ENCODE results near the gene C1orf50.

Gene C1orf50

DNA sequence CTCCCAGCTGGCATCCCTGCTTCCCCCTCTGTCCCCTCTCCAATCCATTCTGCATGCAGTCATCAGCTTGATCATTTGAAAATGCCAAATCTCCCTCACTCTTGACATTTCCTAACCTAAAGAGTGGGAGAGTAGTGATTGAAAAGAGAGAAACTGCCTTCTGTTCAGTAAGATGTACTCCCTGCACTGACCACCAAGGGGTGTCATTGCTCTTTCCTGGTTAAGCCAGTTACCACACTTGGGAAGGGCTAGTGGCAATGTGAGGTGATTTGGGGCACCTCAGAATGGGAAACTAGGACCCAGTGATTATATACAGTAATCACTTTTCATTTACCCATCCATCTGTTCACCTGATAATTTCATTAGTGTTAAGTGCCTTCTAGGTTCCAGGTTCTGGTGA, 10.8 kb downstream of the C1orf50 start:
- Histone ChIP-seq H3K4me2 (no peak overlapping the region), H3K27me3 (no peaks in the 10 kb centered on the region), H4K20me1 (peaks cover 0 to 27% (median 16%) of the 10 kb centered on the region in 11 experiments; a peak in 12 of 22 replicates), H3K4me3 (no peak overlapping the region), H3K4me1 (peaks cover 0 to 22% (median 2%) of the 10 kb centered on the region in 10 experiments; a peak in 6 of 20 replicates), H3K9ac (no peak overlapping the region), H3K9me3 (replicated peaks in 1 of 11) (no peaks in the 10 kb centered on the region), H3K27ac (no peak overlapping the region), H3K36me3 (peaks cover 59 to 100% (median 90%) of the 10 kb centered on the region in 11 experiments)
- no peak for TF ChIP-seq Cebpa-rat (IDR thresholded peaks at IDR 0.05)

DNA sequence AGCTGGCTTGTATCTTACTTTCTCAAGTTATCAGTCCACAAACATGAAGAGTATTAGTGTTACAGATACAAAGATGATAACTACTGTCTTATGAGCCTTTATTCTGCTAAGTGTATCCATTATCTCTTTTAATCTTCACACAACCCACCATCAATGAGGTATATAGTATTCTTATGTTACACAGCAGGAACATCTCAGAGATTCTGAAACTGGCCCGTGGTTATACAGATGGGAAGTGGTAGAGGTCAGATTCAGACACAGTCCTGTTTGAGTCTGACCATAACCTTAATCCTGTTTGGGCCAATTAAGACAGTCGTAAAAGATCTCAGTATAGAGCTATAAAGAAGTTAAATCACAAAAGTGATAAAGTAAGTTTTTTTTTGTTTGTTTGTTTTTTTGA, 12.7 kb downstream of the C1orf50 start:
- H4K20me1 ChIP-seq, result peaks cover 0 to 28% (median 8%) of the 10 kb centered on the region in 11 experiments; a peak in 10 of 22 replicates
- H3K4me1 ChIP-seq, result peaks cover 3 to 26% (median 7%) of the 10 kb centered on the region in 10 experiments; a peak in 19 of 20 replicates
- peaks cover 51 to 90% (median 80%) of the 10 kb centered on the region in 11 experiments for H3K36me3 ChIP-seq
- H3K27ac ChIP-seq, result no peak overlapping the region
- TF ChIP-seq Cebpa-rat (IDR thresholded peaks at IDR 0.05), result no peak
- H3K9ac ChIP-seq, result no peak overlapping the region
- H3K4me3 ChIP-seq, result no peak overlapping the region
- H3K9me3 ChIP-seq (replicated peaks in 1 of 11), result no peaks in the 10 kb centered on the region
- H3K4me2 ChIP-seq, result no peak overlapping the region
- H3K27me3 ChIP-seq, result peaks cover 0 to 6% (median 0%) of the 10 kb centered on the region in 11 experiments; a peak in 4 of 22 replicates

DNA sequence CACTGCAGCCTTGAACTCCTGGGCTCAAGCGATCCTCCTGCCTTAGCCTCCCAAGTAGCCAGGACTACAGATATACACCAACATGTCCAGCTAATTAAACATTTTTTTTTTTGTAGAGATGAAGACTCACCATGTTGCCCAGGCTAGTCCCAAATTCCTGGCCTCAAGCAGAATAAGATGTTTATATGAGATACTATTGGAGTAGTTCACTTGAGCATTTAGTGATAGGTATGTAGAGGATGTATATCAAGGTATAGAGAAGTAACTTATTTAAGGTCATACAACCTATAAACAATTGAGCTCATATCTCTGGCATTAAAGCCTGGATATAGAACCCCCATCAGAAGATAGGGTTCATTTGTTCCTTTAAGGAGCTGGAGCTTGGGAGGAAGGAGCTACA, 13.1 kb downstream of the C1orf50 start:
- TF ChIP-seq Cebpa-rat (IDR thresholded peaks at IDR 0.05), result no peak
- H3K36me3 ChIP-seq, result peaks cover 46 to 86% (median 75%) of the 10 kb centered on the region in 11 experiments

DNA sequence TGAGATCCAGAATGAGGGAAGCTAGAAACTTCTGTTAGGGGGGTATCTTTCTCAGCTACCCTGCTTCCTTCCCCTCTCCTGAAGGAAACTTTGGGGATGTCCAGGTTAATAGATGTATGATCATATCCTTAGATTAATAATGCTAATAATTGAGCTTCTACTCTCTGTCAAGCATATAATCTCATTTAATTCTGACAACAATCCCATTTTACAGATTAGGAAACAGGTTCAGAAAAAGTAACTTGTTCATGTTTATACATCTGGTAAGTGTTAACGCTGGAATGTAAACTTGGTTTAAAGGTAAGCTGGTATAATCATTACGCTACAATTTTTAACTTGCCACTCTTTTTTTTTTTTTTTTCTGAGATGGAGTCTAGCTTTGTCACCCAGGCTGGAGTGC, 16.0 kb downstream of the C1orf50 start:
- no peak overlapping the region for H3K27ac ChIP-seq
- H3K27me3 ChIP-seq, result peaks cover 0 to 11% (median 0%) of the 10 kb centered on the region in 11 experiments; a peak in 4 of 22 replicates
- H3K9me3 ChIP-seq (replicated peaks in 1 of 11), result no peaks in the 10 kb centered on the region
- H4K20me1 ChIP-seq, result peaks cover 0 to 14% (median 0%) of the 10 kb centered on the region in 11 experiments; a peak in 6 of 22 replicates
- H3K4me2 ChIP-seq, result peak overlapping the region in 2 of 11 experiments; percentile 22 to 37; a peak in 2 of 22 replicates
- H3K4me1 ChIP-seq, result peaks cover 13 to 39% (median 20%) of the 10 kb centered on the region in 10 experiments
- peaks cover 18 to 56% (median 46%) of the 10 kb centered on the region in 11 experiments for H3K36me3 ChIP-seq
- TF ChIP-seq Cebpa-rat (IDR thresholded peaks at IDR 0.05), result no peak
- no peak overlapping the region for H3K4me3 ChIP-seq
- H3K9ac ChIP-seq, result no peak overlapping the region

More for the DNA sequence above, 13.1 kb downstream of the C1orf50 start:
- Histone ChIP-seq H3K9me3 (replicated peaks in 1 of 11) (no peaks in the 10 kb centered on the region), H3K4me3 (no peak overlapping the region), H3K4me2 (no peak overlapping the region), H3K27me3 (peaks cover 0 to 11% (median 0%) of the 10 kb centered on the region in 11 experiments; a peak in 4 of 22 replicates), H3K4me1 (peaks cover 7 to 31% (median 11%) of the 10 kb centered on the region in 10 experiments), H3K27ac (no peak overlapping the region), H4K20me1 (peaks cover 0 to 31% (median 8%) of the 10 kb centered on the region in 11 experiments; a peak in 9 of 22 replicates), H3K9ac (no peak overlapping the region)

DNA sequence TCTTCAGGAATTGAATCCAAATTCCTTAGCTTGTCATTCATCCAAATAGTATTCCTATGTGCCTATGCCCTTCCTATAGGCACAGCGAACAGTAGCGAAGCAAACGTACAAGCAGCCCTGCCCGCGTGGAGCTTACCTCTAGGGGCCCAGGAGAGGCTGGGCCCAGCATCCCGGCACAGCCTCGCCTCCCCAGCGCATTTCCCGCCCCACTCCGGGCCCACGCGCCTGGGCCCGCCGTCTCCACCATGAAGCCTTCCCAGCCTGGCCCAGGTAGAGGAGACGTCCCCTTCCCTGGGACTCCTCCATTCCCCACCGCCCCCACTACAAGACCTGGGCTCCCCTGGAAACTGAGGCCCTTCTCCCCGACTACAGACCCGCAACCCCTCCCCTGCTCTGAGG, 17.5 kb downstream of the C1orf50 start:
- H3K9ac ChIP-seq, result no peak overlapping the region
- no peaks in the 10 kb centered on the region for H3K9me3 ChIP-seq (replicated peaks in 1 of 11)
- peak overlapping the region in 1 of 10 experiments; percentile 32; a peak in 2 of 20 replicates for H3K4me3 ChIP-seq
- no peak for TF ChIP-seq Cebpa-rat (IDR thresholded peaks at IDR 0.05)
- peaks cover 0 to 14% (median 0%) of the 10 kb centered on the region in 11 experiments; a peak in 3 of 22 replicates for H4K20me1 ChIP-seq
- H3K27ac ChIP-seq, result 0 out of 22 replicates have a peak overlapping the region, but pooled peaks of 1 of the 11 experiments have one; percentile 11
- peak overlapping the region; percentile 66 to 83 (median 73); a peak in 20 of 22 replicates for H3K4me2 ChIP-seq
- peaks cover 0 to 11% (median 0%) of the 10 kb centered on the region in 11 experiments; a peak in 4 of 22 replicates for H3K27me3 ChIP-seq
- peaks cover 11 to 44% (median 35%) of the 10 kb centered on the region in 11 experiments for H3K36me3 ChIP-seq
- H3K4me1 ChIP-seq, result peaks cover 13 to 36% (median 20%) of the 10 kb centered on the region in 10 experiments

- Histone ChIP-seq H3K4me3 (peak within 1 kb of the TSS in 7 of 10 experiments; percentile 12 to 56 (median 28); a peak in 7 of 20 replicates), H3K4me1 (peaks cover 13 to 34% (median 20%) of the 10 kb centered on the region in 10 experiments), H3K27me3 (peaks cover 0 to 11% (median 0%) of the 10 kb centered on the region in 11 experiments; a peak in 4 of 22 replicates), H4K20me1 (peaks cover 0 to 14% (median 0%) of the 10 kb centered on the region in 11 experiments; a peak in 2 of 22 replicates), H3K9me3 (replicated peaks in 1 of 11) (no peaks in the 10 kb centered on the region), H3K36me3 (peaks cover 11 to 39% (median 29%) of the 10 kb centered on the region in 11 experiments), H3K4me2 (peak within 1 kb of the TSS; percentile 66 to 83 (median 73)), H3K27ac (peak within 1 kb of the TSS in 4 of 11 experiments; percentile 1 to 28 (median 9); a peak in 5 of 22 replicates), H3K9ac (peak within 1 kb of the TSS in 10 of 11 experiments; percentile 11 to 41 (median 28); a peak in 8 of 22 replicates)
- TF ChIP-seq Cebpa-rat (IDR thresholded peaks at IDR 0.05), result no peak
Measured at GRCh38 chr1:42784946-42785693, 18.1 kb downstream of the C1orf50 start, which contains the start of gene TMEM269. TSS of gene TMEM269 (plus strand) at chr1:42784991. CDS start at chr1:42789894, 4,903 bp downstream.

DNA sequence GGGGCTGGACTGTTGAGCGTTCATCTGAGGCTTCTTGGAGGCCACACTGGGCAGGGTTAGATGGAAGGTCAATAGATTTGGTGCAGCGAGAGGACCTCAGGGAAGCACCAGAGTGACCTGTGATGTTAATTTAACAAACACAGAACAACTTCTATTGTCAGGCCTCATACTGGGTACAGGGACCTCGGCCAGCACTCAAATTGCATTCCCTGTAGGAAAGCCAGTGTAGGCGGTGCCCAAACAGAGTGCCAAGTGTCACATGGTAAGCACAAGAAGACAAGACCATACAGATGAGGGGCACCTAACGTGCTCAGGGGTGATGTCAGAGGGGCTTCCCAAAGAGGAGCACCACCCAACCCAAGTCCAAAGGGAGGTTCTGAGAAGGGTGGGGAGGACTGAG, 19.0 kb downstream of the C1orf50 start:
- no peak for TF ChIP-seq Cebpa-rat (IDR thresholded peaks at IDR 0.05)
- no peaks in the 10 kb centered on the region for H3K9me3 ChIP-seq (replicated peaks in 1 of 11)
- H3K36me3 ChIP-seq, result peaks cover 4 to 30% (median 20%) of the 10 kb centered on the region in 11 experiments; a peak in 20 of 22 replicates
- H4K20me1 ChIP-seq, result peaks cover 0 to 12% (median 0%) of the 10 kb centered on the region in 11 experiments; a peak in 2 of 22 replicates
- peak overlapping the region in 5 of 11 experiments; percentile 66 to 82 (median 71); a peak in 5 of 22 replicates for H3K4me2 ChIP-seq
- peaks cover 0 to 11% (median 0%) of the 10 kb centered on the region in 11 experiments; a peak in 4 of 22 replicates for H3K27me3 ChIP-seq
- H3K9ac ChIP-seq, result no peak overlapping the region
- no peak overlapping the region for H3K4me3 ChIP-seq
- peaks cover 13 to 30% (median 20%) of the 10 kb centered on the region in 10 experiments for H3K4me1 ChIP-seq
- no peak overlapping the region for H3K27ac ChIP-seq

- no peak for TF ChIP-seq Cebpa-rat (IDR thresholded peaks at IDR 0.05)
- Histone ChIP-seq H3K27me3 (peaks cover 0 to 11% (median 0%) of the 10 kb centered on the region in 11 experiments; a peak in 4 of 22 replicates), H3K4me1 (peaks cover 13 to 21% (median 15%) of the 10 kb centered on the region in 10 experiments; a peak in 19 of 20 replicates), H3K4me2 (no peak overlapping the region), H3K27ac (no peak overlapping the region), H3K9me3 (replicated peaks in 1 of 11) (no peaks in the 10 kb centered on the region), H4K20me1 (peaks cover 0 to 12% (median 0%) of the 10 kb centered on the region in 11 experiments; a peak in 2 of 22 replicates), H3K9ac (no peak overlapping the region), H3K36me3 (peaks cover 0 to 11% (median 6%) of the 10 kb centered on the region in 11 experiments; a peak in 14 of 22 replicates), H3K4me3 (no peak overlapping the region)
Measured at GRCh38 chr1:42788021-42788420, 21.0 kb downstream of the C1orf50 start.
